GM12878 (cell line): ENCODE results near the gene GRIN2C. TPM values are rescaled to one million over a fixed set of nuclear protein-coding genes. Genes with fewer than 3 reads are reported as not detected.

Source experiments
- ATAC-seq: fragments of 200-7000 bp; cut with Tn5 transposase; 3 replicates; pipeline ENCODE4 v1.9.1; 2020; ENCODE audit warnings: mild to moderate bottlenecking, moderate library complexity
- BruUV-seq: library from RNA; stranded (reverse); fragments of 400-500 nt; replicated peaks from 2 replicates; lab custom pipeline; 2021; lab: Mats Ljungman, UMichigan
- CTCF ChIA-PET: fragments of 300-600 bp; sonication (Branson Sonifier 250); formaldehyde crosslinking; extraction: SDS; loops from one replicate; lab custom pipeline; 2021; ENCODE audit warnings: inconsistent platforms; lab: Yijun Ruan, JAX
- POLR2A ChIA-PET: fragments of 350-600 bp; formaldehyde crosslinking; extraction: SDS; loops from one replicate; lab custom pipeline; 2021; ENCODE audit warnings: inconsistent platforms; lab: Charles Lee
- RAD21 ChIA-PET: fragments of 300-600 bp; sonication (Branson Sonifier 250); formaldehyde crosslinking; loops from one replicate; lab custom pipeline; 2023; ENCODE audit warnings: antibody characterized with exemption; ENCODE audit not compliant: unreplicated experiment; lab: Charles Lee
- SMC1A ChIA-PET: fragments of 300-600 bp; sonication (Branson Sonifier 250); formaldehyde crosslinking; loops from one replicate; lab custom pipeline; 2023; ENCODE audit not compliant: unreplicated experiment, uncharacterized antibody; lab: Charles Lee
- DNase-seq: peaks from one replicate; pipeline ENCODE4 v3.0.0-alpha.2; 2011; ENCODE audit warnings: low read depth, low spot score
- FAIRE-seq: peaks from 3 replicates; lab custom pipeline; 2011; peaks lifted over from hg19 to GRCh38; lab: Jason Lieb, UNC
- H2AFZ ChIP-seq: 2 replicates; pipeline ENCODE4 v1.6.0; 2011; ENCODE audit warnings: low read depth, low read length, control low read depth; ENCODE audit not compliant: control insufficient read depth
- H3K27ac ChIP-seq: 2 replicates; pipeline ENCODE4 v1.5.1; 2011; ENCODE audit warnings: control low read depth; ENCODE audit not compliant: control insufficient read depth, insufficient read depth
- H3K27me3 ChIP-seq, 2 experiments: replicated peaks in 1 of 2; 2 replicates each; pipeline versions ENCODE4 v1.6.0 to v1.6.1; 2011; ENCODE audit warnings: low read length in 1 of 2; ENCODE audit not compliant: control insufficient read depth in 2 of 2, insufficient read depth in 2 of 2
- H3K36me3 ChIP-seq, 2 experiments: 2 replicates each; pipeline ENCODE4 v1.5.1; 2011; ENCODE audit warnings: low read length in 1 of 2; ENCODE audit not compliant: control insufficient read depth in 2 of 2, insufficient read depth in 2 of 2
- H3K4me1 ChIP-seq: 2 replicates; pipeline ENCODE4 v1.6.1; 2011; ENCODE audit warnings: mild to moderate bottlenecking, low read length, moderate library complexity, mixed read lengths; ENCODE audit not compliant: control insufficient read depth, insufficient read depth
- H3K4me2 ChIP-seq: 2 replicates; pipeline ENCODE4 v1.6.0; 2011; ENCODE audit warnings: control low read depth; ENCODE audit not compliant: control insufficient read depth, insufficient read depth
- H3K4me3 ChIP-seq: fragments of 200-600 bp; sonication (generic); 2 replicates; pipeline ENCODE4 v1.5.1; 2016
- H3K79me2 ChIP-seq: 2 replicates; pipeline ENCODE4 v1.6.0; 2011; ENCODE audit warnings: low read length; ENCODE audit not compliant: control insufficient read depth, insufficient read depth
- H3K9ac ChIP-seq: 2 replicates; pipeline ENCODE4 v1.8.0; 2011; ENCODE audit warnings: low read length, control low read depth, mixed read lengths; ENCODE audit not compliant: control insufficient read depth, insufficient read depth
- H3K9me3 ChIP-seq: replicated peaks from 3 replicates; pipeline ENCODE4 v1.5.1; 2011; ENCODE audit warnings: mild to moderate bottlenecking, low read length; ENCODE audit not compliant: control insufficient read depth, insufficient read depth
- H4K20me1 ChIP-seq: 2 replicates; pipeline ENCODE4 v1.6.0; 2011; ENCODE audit not compliant: control insufficient read depth, insufficient read depth
- CBX5 ChIP-seq: sonication (generic); IDR thresholded peaks from 2 replicates; pipeline ENCODE4 v1.6.1; 2016; ENCODE audit warnings: low read depth, moderate library complexity, mild to moderate bottlenecking, inconsistent platforms
- GABPA ChIP-seq: IDR thresholded peaks from 2 replicates; pipeline ENCODE4 v1.6.1; 2014; ENCODE audit warnings: antibody characterized with exemption, low read depth, mild to moderate bottlenecking, inconsistent platforms
- KDM1A ChIP-seq: fragments of 200-600 bp; sonication (generic); IDR thresholded peaks from 2 replicates; pipeline ENCODE4 v1.6.1; 2016; ENCODE audit warnings: borderline replicate concordance
- MTA3 ChIP-seq: IDR thresholded peaks from 2 replicates; pipeline ENCODE4 v1.6.1; 2012; ENCODE audit warnings: low read length, inconsistent platforms, borderline replicate concordance
- NFYB ChIP-seq: IDR thresholded peaks from 2 replicates; pipeline ENCODE4 v1.6.1; 2011; ENCODE audit warnings: low read depth, mild to moderate bottlenecking, low read length, improper control_type of control experiment, moderate library complexity; ENCODE audit not compliant: insufficient read depth
- RCOR1 ChIP-seq: conservative IDR thresholded peaks from 2 replicates; pipeline ENCODE4 v1.6.1; 2012; ENCODE audit warnings: low read depth, low read length, improper control_type of control experiment
- SMAD1 ChIP-seq: fragments of 450-650 bp; IDR thresholded peaks from 2 replicates; pipeline ENCODE4 v1.6.1; 2018; ENCODE audit warnings: mild to moderate bottlenecking, low read depth; ENCODE audit not compliant: partially characterized antibody
- SMC3 ChIP-seq: IDR thresholded peaks from 2 replicates; pipeline ENCODE4 v1.6.1; 2011; ENCODE audit warnings: low read length, improper control_type of control experiment, borderline replicate concordance
- TAF1 ChIP-seq: IDR thresholded peaks from 2 replicates; pipeline ENCODE4 v1.6.1; 2011; ENCODE audit warnings: mild to moderate bottlenecking, low read depth, low read length, borderline replicate concordance
- TCF12 ChIP-seq: IDR thresholded peaks from 2 replicates; pipeline ENCODE4 v1.6.1; 2011; ENCODE audit warnings: low read depth, mild to moderate bottlenecking, low read length
- ZBED1 ChIP-seq: IDR thresholded peaks from 2 replicates; pipeline ENCODE4 v1.6.1; 2016; ENCODE audit warnings: borderline replicate concordance
- WGBS: methylation state at CpG from one replicate; pipeline ENCODE4 v1.1.6; 2016; ENCODE audit warnings: low lambda C conversion rate; ENCODE audit not compliant: insufficient replicate concordance, insufficient coverage; ENCODE audit errors: missing lambda C conversion rate; 5-methylcytosine and 5-hydroxymethylcytosine counted together
- in situ Hi-C: fragments of 300-500 bp; cut with MboI; formaldehyde crosslinking; loops from 9 replicates; pipeline ENCODE4 v1.14.3; 2018; ENCODE audit warnings: mixed read lengths
- intact Hi-C: fragments of 100-400 bp; cut with micrococcal nuclease; formaldehyde crosslinking; loops from one replicate; pipeline ENCODE4 v1.14.2; 2022; ENCODE audit not compliant: unreplicated experiment
- polyA plus RNA-seq, 11 experiments: library from polyadenylated mRNA; depleted of rRNA in 4 of 11; unstranded in 6 of 11; stranded (reverse) in 5 of 11; fragments of >200 nt; fragmentation: Nextera tagmentation in 4 of 11; fragmentation: Illumina TruSeq in 1 of 11; extraction: Ambion mirVana in 4 of 11; extraction: Trizol in 1 of 11; gene quantifications; 1 replicate in 1 of 11; 2 replicates in 10 of 11; pipeline versions ENCODE4 v1.2.1 to v1.2.3, GENCODE V29; 2011 to 2016; ENCODE audit warnings: inconsistent platforms in 2 of 11, missing spikeins in 2 of 11, low read depth in 1 of 11
- total RNA-seq, 4 experiments: library from RNA; depleted of rRNA in 3 of 4; stranded (reverse); fragments of >200 nt in 3 of 4; fragmentation: Illumina TruSeq in 1 of 4; extraction: Trizol in 1 of 4; gene quantifications; 2 replicates each; pipeline versions ENCODE4 v1.2.1 to v1.2.3, GENCODE V29; 2013 to 2021
- TF ChIP-seq, protein P1 (sequence below): fragments of 450-650 bp; formaldehyde crosslinking; IDR thresholded peaks from 2 replicates; pipeline ENCODE4 v1.4.0; 2022; ENCODE audit warnings: mild to moderate bottlenecking, moderate library complexity

Gene GRIN2C
- total and polyA plus RNA-seq, 10 of the 15 experiments (the other 5 are each of a cell fraction or from before 2014, with no cell fraction given): 0.01 to 0.20 (median 0.11) TPM; not detected in 2

DNA sequence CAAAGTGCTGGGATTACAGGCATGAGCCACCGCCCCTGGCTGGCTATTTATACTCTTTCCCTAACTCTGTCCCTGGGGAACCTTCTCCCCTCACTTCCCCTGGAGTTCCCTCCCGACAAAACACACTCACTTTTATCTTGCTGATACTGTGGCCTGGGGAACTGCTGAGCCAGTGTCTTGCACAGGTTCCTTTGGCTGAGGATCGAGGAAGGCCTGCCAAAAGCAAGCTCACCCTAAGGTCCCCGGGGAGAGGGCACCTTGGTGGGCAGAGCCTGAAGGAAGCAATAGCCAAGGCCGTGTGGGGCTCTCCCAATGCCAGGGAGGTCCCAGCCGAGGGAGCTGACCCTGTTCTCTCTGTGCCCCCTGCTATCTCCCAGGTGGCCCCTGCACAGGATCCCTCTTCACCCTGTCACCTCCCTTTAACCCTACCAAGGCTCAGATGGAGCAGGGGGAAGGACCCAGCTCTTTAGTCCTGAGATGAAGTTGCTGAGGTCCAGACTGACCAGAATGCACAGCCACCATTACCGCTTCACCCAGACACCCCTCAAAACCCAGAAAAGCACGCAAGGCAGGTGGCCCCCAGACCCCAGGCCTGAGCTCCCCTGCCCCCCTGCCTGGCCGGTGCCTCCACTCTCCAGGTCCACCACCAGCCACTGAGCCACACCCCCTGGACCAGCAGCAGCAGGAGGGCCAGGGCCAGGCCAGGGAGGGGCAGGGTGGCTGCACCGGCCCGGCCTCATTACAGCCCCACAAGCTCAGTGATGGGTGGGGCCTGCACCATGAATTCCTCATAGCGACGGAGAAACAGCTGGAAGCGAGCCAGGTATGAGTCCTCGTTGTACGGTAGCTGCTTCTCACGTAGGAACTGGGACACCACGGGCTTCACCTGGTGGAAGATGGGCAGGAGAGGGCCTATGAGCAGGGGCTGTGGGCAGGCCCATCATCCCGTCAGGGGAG lies 18.2 kb upstream of the GRIN2C start:
- in situ Hi-C loops: no loop called here
- H3K36me3 ChIP-seq: no peaks in the 10 kb centered on the region
- no peaks in the 10 kb centered on the region for H3K9me3 ChIP-seq
- BruUV-seq: no TSS peak
- FAIRE-seq: no peak
- SMC1A ChIA-PET: no interaction called here
- no peak overlapping the region for H3K27ac ChIP-seq
- TF ChIP-seq, protein P1, sequence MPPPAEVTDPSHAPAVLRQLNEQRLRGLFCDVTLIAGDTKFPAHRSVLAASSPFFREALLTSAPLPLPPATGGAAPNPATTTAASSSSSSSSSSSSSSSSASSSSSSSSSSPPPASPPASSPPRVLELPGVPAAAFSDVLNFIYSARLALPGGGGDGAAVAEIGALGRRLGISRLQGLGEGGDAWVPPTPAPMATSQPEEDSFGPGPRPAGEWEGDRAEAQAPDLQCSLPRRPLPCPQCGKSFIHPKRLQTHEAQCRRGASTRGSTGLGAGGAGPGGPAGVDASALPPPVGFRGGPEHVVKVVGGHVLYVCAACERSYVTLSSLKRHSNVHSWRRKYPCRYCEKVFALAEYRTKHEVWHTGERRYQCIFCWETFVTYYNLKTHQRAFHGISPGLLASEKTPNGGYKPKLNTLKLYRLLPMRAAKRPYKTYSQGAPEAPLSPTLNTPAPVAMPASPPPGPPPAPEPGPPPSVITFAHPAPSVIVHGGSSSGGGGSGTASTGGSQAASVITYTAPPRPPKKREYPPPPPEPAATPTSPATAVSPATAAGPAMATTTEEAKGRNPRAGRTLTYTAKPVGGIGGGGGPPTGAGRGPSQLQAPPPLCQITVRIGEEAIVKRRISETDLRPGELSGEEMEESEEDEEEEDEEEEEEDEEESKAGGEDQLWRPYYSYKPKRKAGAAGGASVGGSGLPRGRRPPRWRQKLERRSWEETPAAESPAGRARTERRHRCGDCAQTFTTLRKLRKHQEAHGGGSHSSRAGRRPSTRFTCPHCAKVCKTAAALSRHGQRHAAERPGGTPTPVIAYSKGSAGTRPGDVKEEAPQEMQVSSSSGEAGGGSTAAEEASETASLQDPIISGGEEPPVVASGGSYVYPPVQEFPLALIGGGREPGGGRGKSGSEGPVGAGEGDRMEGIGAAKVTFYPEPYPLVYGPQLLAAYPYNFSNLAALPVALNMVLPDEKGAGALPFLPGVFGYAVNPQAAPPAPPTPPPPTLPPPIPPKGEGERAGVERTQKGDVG (CRISPR knock-in tag): no peak
- TF ChIP-seq SMC3 (no peak), SMAD1 (no peak), TAF1 (no peak), CBX5 (no peak), KDM1A (no peak), TCF12 (no peak), MTA3 (no peak), NFYB (no peak), GABPA (no peak), ZBED1 (no peak), RCOR1 (no peak)
- TF ChIP-seq, all 136 proteins: peak for 0
- intact Hi-C loops: no loop called here
- ChIA-PET POLR2A (interaction anchor here (0.6 to 0.7 kb wide), 2 partner anchors 10 to 159 kb away, joined by 3 read pairs; no protein-coding TSS in a partner anchor), RAD21 (no interaction called here), CTCF (interaction anchor here (0.9 to 1.3 kb wide), 2 partner anchors 13 to 80 kb away, joined by 3 to 4 read pairs; no protein-coding TSS in a partner anchor)
- H3K4me3 ChIP-seq: no peak overlapping the region
- no peak for DNase-seq
- no peak overlapping the region for H3K9ac ChIP-seq
- ATAC-seq: no peak
- H2AFZ ChIP-seq: no peak overlapping the region; the same call in 1 of the 2 replicates
- no peak overlapping the region for H3K4me2 ChIP-seq
- peaks cover 3% of the 10 kb centered on the region; the same call in 1 of the 2 replicates for H3K4me1 ChIP-seq
- no peaks in the 10 kb centered on the region for H3K27me3 ChIP-seq
- H4K20me1 ChIP-seq: no peaks in the 10 kb centered on the region
- WGBS: 21% methylated on average over 19 of the region's 19 CpGs
- peaks cover 2% of the 10 kb centered on the region; the same call in 1 of the 2 replicates for H3K79me2 ChIP-seq
